ENCODE results near the gene HBP1.
"Not testable (repeated sequence)": the region's sequence is repeated elsewhere in the genome, so short reads cannot be mapped to it uniquely, and the experiment has no call there.

Gene HBP1

DNA sequence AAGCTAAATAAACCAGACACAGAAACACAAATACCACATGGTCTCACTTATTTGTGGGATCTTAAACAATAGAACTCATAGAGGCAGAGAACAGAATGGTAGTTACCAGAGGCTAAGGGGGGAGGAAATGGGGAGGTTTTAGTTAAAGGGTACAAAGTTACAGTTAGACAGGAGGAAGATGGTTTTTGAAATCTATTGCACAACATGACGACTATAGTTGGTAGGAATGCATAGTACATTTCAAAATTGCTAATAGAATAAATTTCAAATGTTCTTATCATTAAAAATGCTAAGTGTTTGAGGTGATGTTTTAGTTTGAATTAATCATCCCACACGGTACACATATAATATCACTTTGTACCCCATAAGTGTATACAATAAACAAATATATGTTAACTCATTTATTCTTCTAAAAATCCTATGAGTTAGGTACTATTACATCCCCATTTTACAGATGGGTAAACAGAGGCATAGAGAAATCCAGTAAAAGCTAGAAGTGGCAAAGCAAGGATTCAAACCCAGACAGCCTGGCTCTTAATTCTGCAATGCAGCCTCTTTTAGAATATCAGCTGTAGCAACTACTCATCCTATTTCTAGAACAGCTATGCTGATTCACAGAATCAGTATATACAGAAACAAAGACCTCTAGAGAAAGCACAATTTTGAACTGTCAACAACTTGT is 50.9 kb downstream of the HBP1 start:
- no peak for DNase-seq (ENCODE audit: low read depth in 4 of 4, low spot score in 1 of 4)

DNA sequence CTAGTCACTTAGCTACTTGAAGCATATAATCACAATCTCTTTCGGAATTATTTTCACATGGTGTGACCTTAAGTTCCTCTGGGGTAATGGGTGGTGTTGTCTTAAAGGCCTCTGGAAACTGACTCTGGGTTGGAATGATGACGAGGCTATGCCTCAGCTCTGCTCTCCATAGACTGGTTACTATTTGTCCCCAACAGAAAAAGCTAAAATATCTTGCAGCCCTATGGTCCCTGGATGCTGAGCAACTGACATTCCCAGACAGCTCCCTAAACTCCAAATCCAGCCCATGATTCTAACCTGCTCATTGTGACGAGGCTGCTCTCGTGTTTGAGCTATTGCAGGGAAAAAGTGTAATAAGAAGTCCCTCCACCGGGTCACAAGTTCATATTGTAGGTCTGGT is 51.6 kb downstream of the HBP1 start:
- DNase-seq (ENCODE audit: low read depth in 4 of 4, low spot score in 1 of 4): no peak

DNA sequence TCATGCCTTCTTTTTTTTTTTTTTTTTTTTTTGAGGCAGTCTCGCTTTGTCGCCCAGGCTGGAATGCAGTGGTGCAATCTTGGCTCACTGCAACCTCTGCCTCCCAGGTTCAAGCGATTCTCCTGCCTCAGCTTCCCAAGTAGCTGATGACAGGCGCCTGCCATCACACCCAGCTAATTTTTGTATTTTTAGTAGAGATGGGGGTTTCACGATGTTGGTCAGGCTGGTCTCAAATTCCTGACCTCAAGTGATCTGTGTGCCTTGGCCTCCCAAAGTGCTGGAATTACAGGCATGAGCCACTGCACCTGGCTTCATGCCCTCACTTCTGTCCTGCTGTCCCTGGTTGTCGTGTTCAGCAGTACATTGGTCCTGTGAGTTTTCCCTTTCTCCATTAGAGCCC is 52.0 kb downstream of the HBP1 start:
- not testable (repeated sequence) for DNase-seq (ENCODE audit: low read depth in 4 of 4, low spot score in 1 of 4)

DNA sequence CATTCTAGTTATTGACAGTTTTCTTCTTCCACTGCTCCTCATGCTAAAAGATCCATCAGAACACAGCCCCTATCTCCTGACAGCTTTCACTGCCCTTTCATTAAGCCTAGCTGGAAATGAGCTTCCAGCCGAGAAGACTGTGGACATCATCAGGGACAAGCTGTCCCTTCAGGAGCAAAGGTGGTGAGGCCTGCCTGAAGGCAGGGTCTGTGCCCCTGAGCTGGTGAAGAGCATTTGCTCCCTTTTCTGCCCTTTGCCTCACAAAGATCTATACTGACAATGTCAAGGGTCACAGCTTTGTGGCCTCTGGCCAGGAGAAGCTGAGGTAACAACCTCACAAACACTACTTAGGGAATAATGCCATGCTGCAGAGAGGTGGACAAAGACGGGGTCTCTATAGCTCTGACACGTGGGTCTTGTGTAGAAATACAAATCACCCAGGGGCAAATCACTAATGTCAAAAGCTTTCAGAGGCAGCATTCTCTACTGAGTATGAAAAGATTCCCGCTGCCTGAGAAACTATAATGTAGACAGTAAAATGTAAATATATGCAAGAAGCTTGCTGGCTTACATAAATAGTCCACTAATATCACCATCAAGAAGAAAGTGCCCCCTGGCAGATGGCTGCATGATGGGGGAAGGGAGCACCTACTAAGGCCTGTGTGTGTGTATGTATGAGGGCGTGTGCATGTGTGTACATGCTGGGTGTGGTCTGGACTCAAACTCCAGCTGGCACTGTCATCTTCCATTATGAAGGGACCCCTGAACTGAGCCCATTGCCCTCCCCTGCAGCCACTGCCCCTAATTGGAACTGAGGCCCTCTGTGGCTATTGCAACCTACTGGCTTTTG is 55.8 kb downstream of the HBP1 start:
- no peak for DNase-seq (ENCODE audit: low read depth in 4 of 4, low spot score in 1 of 4)

DNA sequence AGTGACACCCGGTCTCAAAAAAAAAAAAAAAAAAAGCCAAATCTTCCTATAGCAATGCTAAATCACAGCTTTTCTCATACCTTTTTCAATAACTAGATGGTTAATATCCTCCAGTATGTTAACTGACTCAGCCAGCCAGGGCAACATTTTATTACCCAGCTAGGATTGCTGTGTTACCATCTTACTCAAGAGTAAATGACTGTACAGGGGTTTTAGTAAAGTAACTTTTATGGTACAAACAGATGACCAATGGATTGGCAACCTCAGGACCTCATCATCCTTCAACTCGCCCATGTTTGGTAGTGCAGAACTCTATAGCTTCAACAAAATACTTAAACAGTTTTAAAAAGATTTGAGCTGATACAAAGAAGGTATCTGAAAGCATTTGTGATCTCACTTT is 59.5 kb downstream of the HBP1 start:
- no peak for DNase-seq (ENCODE audit: low read depth in 4 of 4, low spot score in 1 of 4)

DNA sequence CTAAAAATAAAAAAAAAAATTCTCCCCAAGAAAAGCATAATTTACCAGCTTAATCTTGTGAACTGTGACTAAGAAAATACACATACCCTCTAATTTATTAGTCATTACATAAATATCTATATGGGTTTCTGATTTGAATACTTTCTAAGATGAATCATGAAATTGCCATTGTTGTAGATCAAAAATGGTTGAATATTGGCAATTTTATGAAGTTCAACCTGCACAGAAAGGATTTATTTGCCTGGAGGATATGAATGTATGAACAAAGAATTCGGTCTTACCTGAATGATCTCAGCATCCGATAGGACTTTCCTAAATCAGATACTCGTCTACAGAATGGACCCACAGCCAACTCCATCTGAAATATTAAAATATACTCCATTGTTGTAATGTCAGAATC is 61.5 kb downstream of the HBP1 start:
- DNase-seq (ENCODE audit: low read depth in 4 of 4, low spot score in 1 of 4): no peak

DNA sequence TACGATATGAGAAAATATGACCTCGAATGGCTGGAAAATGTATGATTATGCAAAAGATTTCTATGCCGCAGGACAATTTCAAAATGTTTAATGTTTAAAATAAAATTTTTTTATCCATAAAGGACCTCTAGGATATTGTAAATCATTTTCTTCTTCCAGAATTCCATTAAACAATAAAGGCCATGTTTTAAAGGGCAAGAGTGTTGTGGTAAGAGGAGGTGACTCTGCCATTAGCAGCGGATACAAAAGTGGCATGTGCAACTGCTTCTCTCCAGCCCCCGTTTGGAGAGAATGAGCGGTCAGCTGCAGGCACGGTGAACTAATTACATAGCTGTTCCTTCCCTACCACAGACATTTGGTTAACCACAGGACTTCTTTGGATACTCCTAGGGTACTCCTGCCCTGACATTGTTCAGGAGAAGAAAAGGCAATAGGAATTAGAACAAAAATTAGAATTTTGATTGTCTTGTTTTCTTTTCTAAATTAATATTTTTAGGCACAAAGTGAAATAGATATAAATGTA is 63.8 kb downstream of the HBP1 start:
- no peak for DNase-seq (ENCODE audit: low read depth in 4 of 4, low spot score in 1 of 4)

DNA sequence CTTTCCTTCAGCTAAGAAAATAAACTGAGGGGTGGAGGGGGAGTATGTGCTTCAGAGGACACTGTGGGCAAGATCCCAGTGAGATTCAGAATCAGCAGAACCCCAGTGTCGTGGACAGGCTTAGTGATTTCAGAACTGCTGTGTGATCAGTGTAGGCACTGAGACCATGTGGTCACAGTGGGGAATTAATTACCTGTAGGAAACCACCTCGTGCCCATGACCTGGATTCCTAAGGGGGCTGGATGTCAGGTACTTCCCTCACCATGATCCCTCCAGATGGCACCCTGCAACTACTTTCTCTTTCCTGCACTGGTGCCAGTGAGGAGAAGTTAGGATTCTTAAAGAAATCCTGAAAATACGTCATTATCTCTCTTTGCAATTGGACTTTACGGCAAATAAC is 64.4 kb downstream of the HBP1 start:
- no peak for DNase-seq (ENCODE audit: low read depth in 4 of 4, low spot score in 1 of 4)

DNA sequence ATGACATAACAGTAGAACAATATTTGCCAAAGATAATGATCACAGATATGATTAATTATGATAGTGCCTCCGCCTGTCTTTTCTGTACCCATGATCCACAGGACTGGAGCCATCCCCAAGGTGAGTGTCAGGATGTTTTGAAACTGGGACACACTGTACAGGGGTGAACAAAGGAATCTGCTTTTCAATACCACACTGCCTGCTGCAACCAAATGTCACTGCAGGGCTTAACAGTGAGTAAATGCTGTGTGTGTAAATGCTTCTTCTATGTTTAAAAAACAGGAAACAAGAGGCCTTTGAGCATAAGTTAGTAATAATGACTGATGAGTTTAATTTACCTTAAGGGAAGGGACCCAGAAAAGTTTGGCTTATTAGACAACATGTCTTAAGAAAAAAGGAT is 65.2 kb downstream of the HBP1 start:
- no peak for DNase-seq (ENCODE audit: low read depth in 4 of 4, low spot score in 1 of 4)

DNA sequence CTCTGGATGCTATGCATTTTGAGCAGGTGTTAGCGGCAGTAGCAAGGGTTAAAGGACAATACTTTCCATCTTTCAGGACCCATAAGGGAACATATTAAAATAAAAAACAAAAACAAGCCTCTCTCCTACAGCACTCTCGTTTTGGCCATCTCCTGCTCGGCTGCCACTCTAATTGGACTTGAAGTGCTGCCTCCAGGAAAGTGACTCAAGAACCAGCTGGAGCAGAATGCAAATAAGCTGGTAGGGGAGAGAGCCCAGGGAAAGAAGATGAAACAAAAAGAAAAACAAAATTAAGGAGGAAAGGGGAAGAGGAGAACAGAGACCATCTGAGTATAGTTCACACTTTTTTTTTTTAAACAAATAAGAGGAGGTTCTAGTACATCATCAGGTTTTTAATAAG is 65.6 kb downstream of the HBP1 start:
- DNase-seq (ENCODE audit: low read depth in 4 of 4, low spot score in 1 of 4): no peak

DNA sequence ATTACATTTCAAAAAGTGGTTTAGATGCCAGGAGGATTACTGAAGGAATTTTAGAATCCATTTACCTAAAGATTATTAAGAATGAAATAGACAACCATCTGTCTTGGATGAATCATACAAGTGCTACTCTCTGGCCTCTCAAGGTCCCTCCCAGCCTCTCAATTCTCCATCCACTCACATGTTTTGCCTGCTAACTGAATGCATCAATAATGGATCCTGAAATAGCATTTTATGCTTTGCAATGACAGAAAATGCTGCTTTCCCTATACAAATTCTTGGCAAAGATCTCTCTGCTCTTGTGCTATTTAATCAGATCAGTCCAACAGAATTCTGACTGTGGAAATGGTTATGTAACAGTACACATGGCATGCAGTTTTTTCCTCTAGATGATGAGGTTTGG is 68.1 kb downstream of the HBP1 start:
- DNase-seq (ENCODE audit: low read depth in 4 of 4, low spot score in 1 of 4): no peak

DNA sequence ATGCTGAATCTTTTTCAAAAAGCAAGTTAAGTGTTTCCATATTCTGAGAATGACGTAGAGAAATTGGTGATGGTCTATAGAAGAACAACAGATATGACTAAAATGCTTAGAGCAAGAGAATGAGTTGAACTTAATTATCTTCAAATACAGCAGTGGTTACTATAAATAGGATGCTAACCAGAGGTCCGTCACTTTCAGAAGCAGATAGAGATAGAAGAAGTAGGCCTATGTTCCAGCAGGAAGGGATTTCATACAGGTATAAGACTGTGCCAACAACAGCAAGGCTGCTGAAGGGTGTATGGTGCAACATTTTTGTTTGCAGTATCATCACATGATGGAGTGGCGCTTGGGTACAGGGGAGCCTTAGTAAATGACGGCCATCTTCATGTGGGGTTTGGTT is 68.6 kb downstream of the HBP1 start:
- DNase-seq (ENCODE audit: low read depth in 4 of 4, low spot score in 1 of 4): no peak

DNA sequence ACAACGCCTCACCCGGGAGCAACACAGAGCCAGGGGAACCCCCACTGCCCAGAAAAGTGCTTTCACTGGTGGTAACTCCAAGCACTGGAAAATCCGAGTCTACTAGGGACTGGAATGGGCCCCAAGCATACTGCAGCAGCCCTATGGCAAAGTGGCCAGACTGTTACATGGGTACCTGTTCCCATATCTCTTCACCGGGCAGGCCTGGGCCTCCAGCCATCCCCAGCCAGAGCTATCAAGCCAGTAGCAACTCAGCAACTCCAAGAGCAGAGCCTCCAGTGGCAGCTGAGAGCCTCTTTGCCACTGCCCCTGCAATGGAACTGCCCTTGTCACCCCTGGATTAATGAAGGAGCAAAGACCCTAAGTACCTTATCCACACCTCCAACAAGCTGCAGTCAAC is 73.5 kb downstream of the HBP1 start:
- DNase-seq (ENCODE audit: low read depth in 4 of 4, low spot score in 1 of 4): no peak

DNA sequence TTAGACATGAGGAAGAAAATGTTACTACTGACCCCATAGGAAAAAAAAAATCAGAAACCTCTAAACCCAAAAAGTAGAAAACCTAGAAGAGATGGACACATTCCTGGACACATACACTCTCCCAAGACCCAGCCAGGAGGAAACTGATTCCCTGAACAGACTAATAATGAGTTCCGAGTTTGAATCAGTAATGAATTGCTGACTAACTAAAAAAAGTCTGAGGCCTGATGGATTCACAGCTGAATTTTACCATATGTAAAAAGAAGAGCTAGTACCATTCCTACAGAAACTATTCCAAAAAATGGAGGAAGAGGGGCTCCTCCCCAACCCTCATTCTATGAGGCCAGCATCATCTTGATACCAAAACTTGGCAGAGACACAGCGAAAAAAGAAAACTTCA is 75.8 kb downstream of the HBP1 start:
- no peak for DNase-seq (ENCODE audit: low read depth in 4 of 4, low spot score in 1 of 4)

DNA sequence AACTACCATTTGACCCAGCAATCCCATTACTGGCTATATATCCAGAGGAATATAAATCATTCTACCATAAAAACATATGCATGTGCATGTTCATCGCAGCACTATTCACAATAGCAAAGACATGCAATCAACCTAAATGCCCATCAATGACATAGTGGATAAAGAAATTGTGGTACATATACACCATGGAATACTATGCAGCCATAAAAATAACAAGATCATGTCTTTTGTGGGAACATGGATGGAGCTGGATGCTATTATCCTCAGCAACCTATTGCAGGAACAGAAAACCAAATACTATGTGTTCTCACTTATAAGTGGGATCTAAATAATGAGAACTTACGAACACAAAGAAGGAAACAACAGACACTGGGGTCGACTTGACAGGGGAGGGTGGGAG is 78.0 kb downstream of the HBP1 start:
- not testable (repeated sequence) for DNase-seq (ENCODE audit: low read depth in 4 of 4, low spot score in 1 of 4)

DNA sequence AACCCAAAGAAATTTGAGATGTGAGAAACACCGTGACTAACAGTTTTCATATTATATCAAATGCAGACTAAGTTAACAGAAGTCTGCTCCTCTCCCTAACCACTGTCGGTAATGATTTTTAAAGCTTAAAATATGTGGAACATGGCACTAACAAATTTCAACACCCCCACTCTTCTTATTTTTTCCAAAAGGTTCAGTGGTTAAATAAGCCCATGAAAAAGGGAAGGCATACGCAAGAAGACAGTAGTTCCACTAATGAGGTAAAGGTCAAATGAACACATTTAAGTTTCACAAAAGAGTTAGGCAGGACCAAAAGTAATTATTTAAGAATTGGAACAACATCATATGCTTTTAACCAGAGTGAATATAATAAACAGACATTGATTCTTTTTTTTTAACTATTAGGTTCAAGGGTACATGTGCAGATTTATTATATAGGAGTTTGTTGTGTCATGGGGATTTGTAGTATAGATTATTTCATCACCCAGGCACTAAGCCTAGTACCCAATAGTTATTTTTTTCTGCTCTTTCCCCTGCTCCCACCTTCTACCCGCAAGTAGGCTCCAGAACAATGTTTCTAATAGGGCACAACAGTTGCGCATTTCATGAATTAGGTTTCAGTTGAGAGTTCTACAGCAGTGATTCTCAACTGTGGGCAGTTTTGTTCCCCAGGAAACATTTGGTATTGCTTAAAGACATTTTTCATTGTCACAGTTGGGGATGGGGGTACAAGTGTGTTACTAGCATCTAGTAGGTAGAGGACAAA is 79.9 kb downstream of the HBP1 start:
- DNase-seq (ENCODE audit: low read depth in 4 of 4, low spot score in 1 of 4): no peak

DNA sequence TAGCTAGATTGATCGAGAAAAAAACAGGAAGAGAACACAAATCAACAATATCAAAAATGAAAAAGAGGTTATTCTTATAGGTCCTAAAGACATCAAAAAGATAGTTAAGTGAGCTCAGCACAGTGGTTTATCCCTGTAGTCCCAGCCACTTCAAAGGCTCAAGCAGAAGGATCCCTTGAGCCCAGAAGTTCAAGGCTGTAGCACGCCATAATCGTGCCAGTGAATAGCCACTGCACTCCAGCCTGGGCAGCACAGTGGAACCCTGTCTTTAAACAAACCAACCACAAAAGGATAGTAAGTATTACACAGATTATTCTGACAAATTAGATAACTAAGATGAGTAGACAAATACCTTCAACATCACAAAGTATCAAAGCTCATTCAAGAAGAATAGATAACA is 83.2 kb downstream of the HBP1 start:
- no peak for DNase-seq (ENCODE audit: low read depth in 4 of 4, low spot score in 1 of 4)
